GM12878 (cell line): ENCODE results near the gene UBE3C. TPM values are rescaled to one million over a fixed set of nuclear protein-coding genes. Genes with fewer than 3 reads are reported as not detected.
A peak's percentile ranks its signal among the peaks of the same experiment; 100 is the strongest.

Experiments
- ATAC-seq: fragments of 200-7000 bp; cut with Tn5 transposase; 3 replicates; pipeline ENCODE4 v1.9.1; 2020; ENCODE audit warnings: mild to moderate bottlenecking, moderate library complexity
- BruUV-seq: library from RNA; stranded (reverse); fragments of 400-500 nt; replicated peaks from 2 replicates; lab custom pipeline; 2021; lab: Mats Ljungman, UMichigan
- CTCF ChIA-PET: fragments of 300-600 bp; sonication (Branson Sonifier 250); formaldehyde crosslinking; extraction: SDS; loops from one replicate; lab custom pipeline; 2021; ENCODE audit warnings: inconsistent platforms; lab: Yijun Ruan, JAX
- POLR2A ChIA-PET: fragments of 350-600 bp; formaldehyde crosslinking; extraction: SDS; loops from one replicate; lab custom pipeline; 2021; ENCODE audit warnings: inconsistent platforms; lab: Charles Lee
- RAD21 ChIA-PET: fragments of 300-600 bp; sonication (Branson Sonifier 250); formaldehyde crosslinking; loops from one replicate; lab custom pipeline; 2023; ENCODE audit warnings: antibody characterized with exemption; ENCODE audit not compliant: unreplicated experiment; lab: Charles Lee
- SMC1A ChIA-PET: fragments of 300-600 bp; sonication (Branson Sonifier 250); formaldehyde crosslinking; loops from one replicate; lab custom pipeline; 2023; ENCODE audit not compliant: unreplicated experiment, uncharacterized antibody; lab: Charles Lee
- DNase-seq: peaks from one replicate; pipeline ENCODE4 v3.0.0-alpha.2; 2011; ENCODE audit warnings: low read depth, low spot score
- FAIRE-seq: peaks from 3 replicates; lab custom pipeline; 2011; peaks lifted over from hg19 to GRCh38; lab: Jason Lieb, UNC
- H2AFZ ChIP-seq: 2 replicates; pipeline ENCODE4 v1.6.0; 2011; ENCODE audit warnings: low read depth, low read length, control low read depth; ENCODE audit not compliant: control insufficient read depth
- H3K27ac ChIP-seq: 2 replicates; pipeline ENCODE4 v1.5.1; 2011; ENCODE audit warnings: control low read depth; ENCODE audit not compliant: control insufficient read depth, insufficient read depth
- H3K27me3 ChIP-seq, 2 experiments: replicated peaks in 1 of 2; 2 replicates each; pipeline versions ENCODE4 v1.6.0 to v1.6.1; 2011; ENCODE audit warnings: low read length in 1 of 2; ENCODE audit not compliant: control insufficient read depth in 2 of 2, insufficient read depth in 2 of 2
- H3K36me3 ChIP-seq, 2 experiments: 2 replicates each; pipeline ENCODE4 v1.5.1; 2011; ENCODE audit warnings: low read length in 1 of 2; ENCODE audit not compliant: control insufficient read depth in 2 of 2, insufficient read depth in 2 of 2
- H3K4me1 ChIP-seq: 2 replicates; pipeline ENCODE4 v1.6.1; 2011; ENCODE audit warnings: mild to moderate bottlenecking, low read length, moderate library complexity, mixed read lengths; ENCODE audit not compliant: control insufficient read depth, insufficient read depth
- H3K4me2 ChIP-seq: 2 replicates; pipeline ENCODE4 v1.6.0; 2011; ENCODE audit warnings: control low read depth; ENCODE audit not compliant: control insufficient read depth, insufficient read depth
- H3K4me3 ChIP-seq: fragments of 200-600 bp; sonication (generic); 2 replicates; pipeline ENCODE4 v1.5.1; 2016
- H3K79me2 ChIP-seq: 2 replicates; pipeline ENCODE4 v1.6.0; 2011; ENCODE audit warnings: low read length; ENCODE audit not compliant: control insufficient read depth, insufficient read depth
- H3K9ac ChIP-seq: 2 replicates; pipeline ENCODE4 v1.8.0; 2011; ENCODE audit warnings: low read length, control low read depth, mixed read lengths; ENCODE audit not compliant: control insufficient read depth, insufficient read depth
- H3K9me3 ChIP-seq: replicated peaks from 3 replicates; pipeline ENCODE4 v1.5.1; 2011; ENCODE audit warnings: mild to moderate bottlenecking, low read length; ENCODE audit not compliant: control insufficient read depth, insufficient read depth
- H4K20me1 ChIP-seq: 2 replicates; pipeline ENCODE4 v1.6.0; 2011; ENCODE audit not compliant: control insufficient read depth, insufficient read depth
- CUX1 ChIP-seq: IDR thresholded peaks from 2 replicates; pipeline ENCODE4 v1.6.1; 2012; ENCODE audit warnings: improper control_type of control experiment, low read depth, low read length; ENCODE audit not compliant: insufficient replicate concordance
- E4F1 ChIP-seq: fragments of 450-650 bp; IDR thresholded peaks from 2 replicates; pipeline ENCODE4 v1.6.1; 2018; ENCODE audit warnings: borderline replicate concordance, mild to moderate bottlenecking; ENCODE audit not compliant: partially characterized antibody
- ELK1 ChIP-seq: IDR thresholded peaks from 2 replicates; pipeline ENCODE4 v1.6.1; 2012; ENCODE audit warnings: low read depth, low read length, improper control_type of control experiment
- HDAC6 ChIP-seq: fragments of 200-600 bp; sonication (generic); IDR thresholded peaks from one replicate; pipeline ENCODE4 v1.8.0; 2017; ENCODE audit warnings: antibody characterized with exemption; ENCODE audit not compliant: unreplicated experiment
- IKZF2 ChIP-seq, 2 experiments: fragments of 450-650 bp; IDR thresholded peaks; 2 replicates each; pipeline ENCODE4 v1.6.1; 2017; ENCODE audit warnings: mild to moderate bottlenecking in 2 of 2, moderate library complexity in 2 of 2
- JUNB ChIP-seq: IDR thresholded peaks from 2 replicates; pipeline ENCODE4 v1.6.1; 2016; ENCODE audit warnings: antibody characterized with exemption, mild to moderate bottlenecking
- MEF2A ChIP-seq: IDR thresholded peaks from 2 replicates; pipeline ENCODE4 v1.6.1; 2011; ENCODE audit warnings: low read depth, mild to moderate bottlenecking, low read length, moderate library complexity; ENCODE audit not compliant: insufficient read depth
- ZNF217 ChIP-seq: fragments of 450-650 bp; IDR thresholded peaks from 2 replicates; pipeline ENCODE4 v1.6.1; 2017; ENCODE audit warnings: antibody characterized with exemption, mild to moderate bottlenecking
- ZNF384 ChIP-seq: IDR thresholded peaks from 2 replicates; pipeline ENCODE4 v1.6.1; 2012; ENCODE audit warnings: low read depth, mild to moderate bottlenecking, low read length, improper control_type of control experiment, borderline replicate concordance
- ZZZ3 ChIP-seq: IDR thresholded peaks from 2 replicates; pipeline ENCODE4 v1.6.1; 2011; ENCODE audit warnings: low read depth; ENCODE audit not compliant: control insufficient read depth, insufficient read length
- WGBS: methylation state at CpG from one replicate; pipeline ENCODE4 v1.1.6; 2016; ENCODE audit warnings: low lambda C conversion rate; ENCODE audit not compliant: insufficient replicate concordance, insufficient coverage; ENCODE audit errors: missing lambda C conversion rate; 5-methylcytosine and 5-hydroxymethylcytosine counted together
- in situ Hi-C: fragments of 300-500 bp; cut with MboI; formaldehyde crosslinking; loops from 9 replicates; pipeline ENCODE4 v1.14.3; 2018; ENCODE audit warnings: mixed read lengths
- intact Hi-C: fragments of 100-400 bp; cut with micrococcal nuclease; formaldehyde crosslinking; loops from one replicate; pipeline ENCODE4 v1.14.2; 2022; ENCODE audit not compliant: unreplicated experiment
- polyA plus RNA-seq, 11 experiments: library from polyadenylated mRNA; depleted of rRNA in 4 of 11; unstranded in 6 of 11; stranded (reverse) in 5 of 11; fragments of >200 nt; fragmentation: Nextera tagmentation in 4 of 11; fragmentation: Illumina TruSeq in 1 of 11; extraction: Ambion mirVana in 4 of 11; extraction: Trizol in 1 of 11; gene quantifications; 1 replicate in 1 of 11; 2 replicates in 10 of 11; pipeline versions ENCODE4 v1.2.1 to v1.2.3, GENCODE V29; 2011 to 2016; ENCODE audit warnings: inconsistent platforms in 2 of 11, missing spikeins in 2 of 11, low read depth in 1 of 11
- total RNA-seq, 4 experiments: library from RNA; depleted of rRNA in 3 of 4; stranded (reverse); fragments of >200 nt in 3 of 4; fragmentation: Illumina TruSeq in 1 of 4; extraction: Trizol in 1 of 4; gene quantifications; 2 replicates each; pipeline versions ENCODE4 v1.2.1 to v1.2.3, GENCODE V29; 2013 to 2021

UBE3C gene
- total and polyA plus RNA-seq, 10 of the 15 experiments (the other 5 are each of a cell fraction or from before 2014, with no cell fraction given), result 7.9 to 65.9 (median 45.2) TPM

GRCh38 chr7:157235357-157236333 lies 96.9 kb downstream of the UBE3C start:
- FAIRE-seq (no peak), ATAC-seq (no peak), DNase-seq (no peak)
- H3K4me3 ChIP-seq, result no peak overlapping the region
- no peaks in the 10 kb centered on the region for H4K20me1 ChIP-seq
- no peak overlapping the region for H3K9ac ChIP-seq
- WGBS, result 100% methylated on average over 2 of the region's 2 CpGs
- H3K36me3 ChIP-seq, result peaks cover 4 to 10% of the 10 kb centered on the region in 2 experiments; a peak in 3 of 4 replicates
- POLR2A ChIA-PET, result no interaction called here
- no peak overlapping the region for H2AFZ ChIP-seq
- CTCF ChIA-PET, result interaction anchor here (0.6 to 1.0 kb wide), 3 partner anchors 9 to 265 kb away, joined by 3 to 4 read pairs (median 3); no protein-coding TSS in a partner anchor
- intact Hi-C loops, result no loop called here
- TSS peak; percentile 3 for BruUV-seq
- no peak for TF ChIP-seq CUX1
- TF ChIP-seq JUNB, result no peak
- TF ChIP-seq HDAC6, result no peak
- no peak for TF ChIP-seq ELK1
- TF ChIP-seq ZNF384, result no peak
- TF ChIP-seq ZZZ3, result no peak
- TF ChIP-seq IKZF2 (IDR thresholded peaks at IDR 0.05), result no peak
- TF ChIP-seq MEF2A, result no peak
- no peak for TF ChIP-seq ZNF217
- no peak for TF ChIP-seq E4F1
- SMC1A ChIA-PET, result no interaction called here
- H3K27me3 ChIP-seq, result no peaks in the 10 kb centered on the region
- RAD21 ChIA-PET, result no interaction called here
- no peaks in the 10 kb centered on the region for H3K4me1 ChIP-seq
- H3K9me3 ChIP-seq, result no peaks in the 10 kb centered on the region
- H3K4me2 ChIP-seq, result no peak overlapping the region
- in situ Hi-C loops, result no loop called here
- no peaks in the 10 kb centered on the region for H3K79me2 ChIP-seq
- no peak overlapping the region for H3K27ac ChIP-seq
